ENCODE results near the gene C13orf46.
A peak's percentile ranks its signal among the peaks of the same experiment; 100 is the strongest.

Gene C13orf46

GRCh38 chr13:113937073-113937472 lies 36.8 kb downstream of the C13orf46 start:
- DNase-seq = no peak

- no peak for DNase-seq
Observed at GRCh38 chr13:113936166-113936965, 37.5 kb downstream of the C13orf46 start.

DNA sequence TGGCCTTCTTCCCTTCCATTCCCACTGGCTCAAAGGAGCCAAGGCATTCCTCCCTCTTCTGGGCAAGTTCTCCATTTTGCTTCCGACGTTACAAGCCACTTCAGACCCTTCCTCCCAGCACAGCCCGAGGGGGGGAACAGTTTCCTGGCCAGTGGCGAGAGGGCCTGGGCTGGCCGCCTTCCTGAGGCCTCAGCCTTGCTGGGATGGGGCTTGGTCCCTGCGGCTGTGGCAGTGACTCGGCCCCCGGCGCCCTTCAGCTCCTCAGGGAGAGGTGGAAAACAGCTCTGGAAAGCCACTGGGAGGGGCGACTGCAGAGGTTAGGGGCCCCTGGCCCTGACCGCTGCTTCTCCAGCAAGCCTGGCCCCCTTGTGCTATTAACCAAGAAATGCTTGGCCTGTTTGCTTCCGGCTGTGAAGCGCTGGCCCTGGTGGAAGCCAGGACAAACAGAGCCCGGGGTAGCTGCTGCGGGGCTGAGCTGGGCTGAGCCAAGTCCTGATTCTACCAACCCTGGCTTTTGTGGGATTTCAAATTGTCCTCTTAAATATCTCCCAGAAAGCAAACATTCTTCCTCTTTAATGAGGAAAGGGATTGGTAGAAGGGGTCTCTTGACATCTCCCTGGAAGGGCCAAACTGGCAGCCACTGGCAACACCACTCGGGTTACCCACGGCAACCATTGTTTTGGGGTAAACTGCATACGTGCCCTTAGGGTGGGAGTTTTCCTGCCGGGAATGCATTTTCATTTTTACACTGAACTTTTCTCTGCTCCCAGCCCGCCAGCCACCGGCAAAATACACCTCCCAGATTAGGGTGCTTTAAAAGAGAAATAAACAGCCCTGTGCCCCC lies 38.7 kb downstream of the C13orf46 start:
- no peak for DNase-seq

DNA sequence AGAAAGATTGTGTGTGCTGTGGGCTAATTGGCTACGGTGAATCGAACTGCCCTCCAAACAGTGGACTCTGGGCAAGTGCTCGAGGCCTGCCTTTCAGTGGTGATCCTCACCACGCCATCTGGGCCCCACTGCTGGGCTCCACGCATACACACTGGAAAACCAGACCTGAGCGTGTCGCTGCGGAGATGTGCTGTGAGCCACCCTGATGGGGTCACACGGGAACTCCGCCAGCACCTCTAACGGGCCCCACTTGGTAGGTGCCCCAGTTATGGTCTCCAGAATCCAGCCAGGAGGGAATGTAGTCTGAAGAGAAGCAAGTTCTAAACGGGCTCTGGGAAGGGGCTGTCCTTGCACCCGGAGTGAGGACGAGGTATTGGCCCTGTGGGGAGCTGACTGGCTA lies 39.3 kb downstream of the C13orf46 start:
- DNase-seq = no peak

- DNase-seq = no peak
Observed at GRCh38 chr13:113933901-113934300, 40.0 kb downstream of the C13orf46 start.

DNA sequence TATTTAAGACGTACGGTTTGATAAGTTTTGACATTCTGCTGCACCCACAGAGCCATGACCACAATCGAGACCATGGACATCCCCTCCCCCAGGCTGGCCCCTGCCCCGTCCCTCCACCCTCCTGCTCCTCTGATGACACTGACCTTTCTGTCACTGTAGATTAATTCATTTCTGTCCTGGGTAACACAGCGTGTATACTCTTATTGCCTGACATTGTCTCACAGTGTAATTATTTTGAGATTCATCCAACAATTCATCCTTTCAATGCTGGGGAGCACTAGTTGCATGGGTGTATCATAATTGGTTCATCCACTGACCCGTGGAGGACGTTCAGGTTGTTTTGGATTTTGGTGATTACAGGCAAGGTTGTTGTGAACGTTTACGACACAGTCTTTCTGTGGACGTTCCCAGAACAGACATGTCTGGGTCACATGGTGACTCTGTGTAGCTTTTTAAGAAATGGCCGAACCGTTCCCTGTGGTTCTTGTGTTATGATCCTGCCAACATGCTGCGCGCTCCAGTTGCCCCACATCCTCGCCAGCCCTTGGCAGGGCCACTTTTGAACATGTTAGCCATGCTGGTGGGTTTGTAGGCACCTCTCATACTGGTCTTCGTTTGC lies 41.9 kb downstream of the C13orf46 start:
- DNase-seq = no peak

DNA sequence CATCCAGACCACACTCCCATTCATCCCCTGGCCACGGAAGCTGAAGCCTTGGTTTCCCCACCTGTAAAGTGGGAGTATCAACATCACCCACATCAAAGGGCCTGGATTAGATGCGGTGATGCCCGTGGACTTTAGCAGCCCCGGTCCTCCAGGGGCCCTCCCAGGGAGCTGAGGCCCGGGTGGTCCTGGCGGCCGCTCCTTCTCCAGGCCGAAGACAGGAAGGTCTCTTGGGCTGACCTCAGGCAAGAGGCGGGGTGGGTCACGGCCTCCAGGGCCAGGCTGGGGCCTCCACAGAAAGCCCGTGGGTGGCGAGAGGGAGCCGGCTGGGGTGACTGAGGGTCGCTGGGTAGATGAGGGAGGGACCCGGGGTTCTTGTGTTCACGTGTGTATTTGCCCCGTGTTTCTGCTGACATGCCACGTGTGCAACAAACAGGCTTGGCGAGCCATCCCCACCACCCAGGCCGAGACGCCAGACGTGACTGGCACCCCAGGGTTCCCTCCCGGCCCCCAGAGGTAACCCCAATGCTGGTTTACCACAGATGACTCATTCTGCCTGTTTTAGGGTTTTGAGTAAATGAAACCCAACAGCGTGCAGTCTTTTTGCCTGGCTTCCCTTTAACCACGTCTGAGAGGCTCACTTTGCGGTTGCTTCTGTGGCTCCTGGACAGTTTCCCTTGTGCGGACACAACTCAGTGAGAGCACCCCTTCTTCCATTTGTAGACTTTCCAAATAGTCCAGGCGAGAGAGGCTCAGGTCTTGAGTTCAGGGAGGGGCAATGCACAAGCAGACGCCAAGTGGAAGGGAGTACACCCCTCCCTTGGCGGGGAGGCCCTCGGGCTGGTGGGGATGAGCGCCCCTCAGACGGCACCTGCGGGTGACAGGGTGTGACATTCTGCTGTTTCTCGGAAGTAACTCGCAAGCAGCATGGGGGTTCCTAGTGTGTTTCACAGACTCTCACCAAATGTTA lies 42.9 kb downstream of the C13orf46 start:
- DNase-seq = peak; percentile 72

GRCh38 chr13:113929628-113930615 lies 44.0 kb downstream of the C13orf46 start:
- no peak for DNase-seq

DNA sequence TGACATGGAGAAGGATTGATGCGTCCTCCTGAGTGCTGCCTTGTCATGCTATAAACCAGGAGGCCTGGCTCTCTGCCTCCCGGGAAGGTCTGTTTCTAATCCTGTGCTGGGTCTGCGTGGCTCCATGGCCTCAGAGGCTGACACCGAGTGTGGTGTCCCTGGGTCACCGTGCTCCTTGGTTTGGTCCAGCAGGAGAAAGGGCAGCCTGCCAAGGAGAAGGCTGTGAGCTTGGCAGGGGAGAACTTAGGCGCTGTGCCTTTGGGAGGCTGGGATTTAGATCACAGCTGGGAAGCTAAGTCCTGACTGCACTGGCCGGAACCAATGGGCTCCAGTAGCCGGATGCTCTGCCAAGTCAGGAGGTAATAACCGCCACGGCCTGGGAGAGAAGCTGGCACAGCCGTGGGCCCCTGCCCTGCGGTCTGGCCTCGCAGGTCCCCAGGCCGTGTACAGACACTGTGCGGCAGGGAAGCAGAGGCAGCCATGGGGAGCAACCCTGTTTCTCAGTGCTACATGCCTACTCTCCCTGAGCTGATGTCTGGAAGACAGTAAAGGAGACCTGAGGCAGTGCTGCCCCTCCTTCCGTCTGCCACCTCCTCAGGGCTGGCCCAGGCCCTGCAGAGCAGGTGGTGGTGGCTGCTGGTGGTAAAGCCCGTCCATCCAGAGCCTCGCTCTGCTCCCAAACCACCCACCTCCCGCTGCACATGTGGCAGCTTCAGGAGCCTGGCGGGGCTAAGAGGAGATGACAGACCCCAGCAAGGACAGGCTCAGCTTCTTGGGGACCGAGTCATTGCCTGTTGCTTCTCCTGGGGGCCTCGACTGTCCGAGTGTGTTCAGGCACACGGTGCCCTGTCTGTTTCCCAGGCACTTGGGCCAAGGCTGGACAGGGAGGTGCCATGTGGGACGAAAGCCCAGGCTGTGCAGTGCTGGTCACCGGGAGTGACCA lies 44.9 kb downstream of the C13orf46 start:
- no peak for DNase-seq

- no peak for DNase-seq
Observed at GRCh38 chr13:113927661-113928581, 46.0 kb downstream of the C13orf46 start.

- DNase-seq = no peak
Observed at GRCh38 chr13:113926951-113927660, 46.8 kb downstream of the C13orf46 start.

- DNase-seq = no peak
Observed at GRCh38 chr13:113926301-113926761, 47.5 kb downstream of the C13orf46 start.

DNA sequence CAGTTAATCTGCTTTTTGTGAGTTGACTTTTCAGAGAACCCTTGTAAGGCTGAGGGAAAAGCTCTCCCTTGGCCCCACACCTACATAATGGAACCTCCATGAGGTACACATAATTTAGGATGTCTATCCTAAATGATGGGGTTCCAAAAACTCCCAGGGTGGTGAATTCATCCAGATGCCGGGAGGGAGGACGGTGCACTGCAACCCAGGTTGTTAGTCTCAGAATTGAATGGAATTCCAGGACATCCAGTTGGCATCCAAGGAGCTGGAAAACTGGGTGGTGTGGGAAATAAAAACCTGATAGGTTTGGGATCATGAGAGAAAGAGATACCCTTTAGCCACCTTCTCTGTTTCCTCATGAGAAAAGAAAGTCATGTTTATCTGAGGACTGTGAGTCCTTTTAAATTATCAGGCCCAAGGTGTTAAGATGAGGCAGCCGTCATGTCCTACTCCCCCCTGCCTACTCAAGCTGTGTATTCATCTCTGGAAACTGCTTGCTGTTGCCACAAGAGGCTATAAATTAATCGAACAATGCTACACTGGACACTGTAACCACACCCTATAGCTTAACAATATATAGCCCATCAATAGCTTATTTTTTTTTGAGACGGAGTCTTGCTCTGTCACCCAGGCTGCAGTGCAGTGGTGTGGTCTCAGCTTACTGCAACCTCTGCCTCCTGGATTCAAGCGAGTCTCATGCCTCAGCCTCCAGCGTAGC lies 49.5 kb downstream of the C13orf46 start:
- DNase-seq = no peak

GRCh38 chr13:113923376-113924063 lies 50.4 kb downstream of the C13orf46 start:
- DNase-seq = no peak

DNA sequence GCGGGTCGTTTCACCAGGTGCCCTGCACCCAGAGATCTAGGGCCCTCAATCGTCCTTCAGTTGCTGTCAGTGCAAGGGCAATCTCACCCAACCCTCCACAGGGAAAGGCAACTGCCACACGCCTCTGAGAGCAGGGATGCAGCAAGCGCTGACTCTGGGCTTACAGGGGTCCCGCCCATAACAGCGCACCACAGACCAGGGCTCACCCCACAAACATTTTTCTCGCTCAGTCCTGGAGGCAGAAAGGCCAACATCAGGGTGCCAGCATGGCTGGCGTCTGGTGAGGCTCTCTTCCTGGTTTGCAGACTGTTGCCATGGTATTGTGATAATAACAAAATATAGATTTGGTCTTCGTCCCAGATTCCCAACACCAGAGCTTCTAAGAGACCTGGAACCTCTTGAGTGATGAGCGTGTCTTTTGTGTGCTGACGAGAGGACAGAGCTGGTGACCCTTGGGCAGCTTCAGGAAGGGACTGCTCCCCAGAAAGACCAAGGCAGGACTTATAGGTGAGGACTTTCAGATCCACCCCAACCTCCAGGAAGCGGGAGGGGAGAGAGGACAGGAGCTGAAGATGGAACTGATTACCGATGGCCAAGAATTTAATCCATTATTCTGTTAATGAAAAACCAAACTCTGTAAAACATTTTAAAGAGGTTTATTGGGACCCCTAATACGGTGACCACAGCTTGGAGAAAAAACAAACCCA lies 51.3 kb downstream of the C13orf46 start:
- DNase-seq = no peak

DNA sequence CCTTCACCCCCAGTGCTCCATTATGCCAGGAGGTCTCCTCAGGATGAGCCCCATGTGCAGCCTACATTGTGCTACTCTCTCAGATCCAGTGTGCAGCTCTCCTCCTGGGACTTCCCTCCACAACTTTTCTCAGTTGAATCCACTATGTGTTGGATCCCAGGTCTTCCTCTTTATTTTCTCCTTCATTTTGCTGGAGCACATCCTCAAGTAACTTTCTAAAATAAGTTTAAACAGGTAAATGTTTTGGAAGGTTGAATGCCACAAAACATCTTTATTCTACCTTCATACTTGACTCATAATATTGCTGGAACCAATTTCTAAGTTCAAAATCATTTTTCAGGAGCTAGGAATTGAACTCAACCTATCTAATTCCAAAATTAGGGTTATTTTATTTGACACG lies 52.1 kb downstream of the C13orf46 start:
- DNase-seq = no peak
